Liver (tissue), 3 donors: ENCODE results near the gene ARMC9.
"Not testable (repeated sequence)": the region's sequence is repeated elsewhere in the genome, so short reads cannot be mapped to it uniquely, and the experiment has no call there.

ENCODE experiments used
- GABPA ChIP-seq, 2 donors: IDR thresholded peaks in 1 of 2; conservative IDR thresholded peaks in 1 of 2; 2 replicates each; pipeline ENCODE4 v1.6.1; 2016; ENCODE audit warnings: antibody characterized with exemption in 2 of 2, mild to moderate bottlenecking in 1 of 2, moderate library complexity in 1 of 2
- JUND ChIP-seq, 2 donors: IDR thresholded peaks; 2 replicates each; pipeline ENCODE4 v1.6.1; 2016; ENCODE audit warnings: antibody characterized with exemption in 2 of 2
- RAD21 ChIP-seq, 2 donors: IDR thresholded peaks; 2 replicates each; pipeline ENCODE4 v1.6.1; 2016; ENCODE audit warnings: antibody characterized with exemption in 2 of 2, mild to moderate bottlenecking in 2 of 2
- YY1 ChIP-seq: IDR thresholded peaks from 2 replicates; pipeline ENCODE4 v1.6.1; 2016; ENCODE audit warnings: antibody characterized with exemption, mild to moderate bottlenecking
- TF ChIP-seq, protein P1 (sequence below): fragments of 150-350 bp; IDR thresholded peaks from 2 replicates; pipeline ENCODE4 v1.5.1; 2017; ENCODE audit warnings: improper control_type of control experiment, low read depth, low read length; ENCODE audit not compliant: missing input control
- donor health status: healthy.
- donor health status: healthy.

DNA sequence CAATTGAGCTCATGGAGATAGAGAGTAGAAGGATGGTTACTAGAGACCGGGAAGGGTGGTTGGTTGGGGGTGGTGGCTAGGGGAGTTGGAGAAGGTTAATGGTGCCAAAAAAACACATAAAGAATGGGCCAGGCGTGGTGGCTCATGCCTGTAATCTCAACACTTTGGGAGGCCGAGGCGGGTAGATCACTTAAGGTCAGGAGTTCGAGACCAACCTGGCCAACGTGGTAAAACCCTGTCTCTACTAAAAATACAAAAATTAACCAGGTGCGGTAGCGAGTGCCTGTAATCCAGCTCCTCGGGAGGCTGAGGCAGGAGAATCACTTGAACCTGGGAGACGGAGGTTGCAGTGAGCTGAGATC, 150.9 kb downstream of the ARMC9 start:
- TF ChIP-seq, protein P1, sequence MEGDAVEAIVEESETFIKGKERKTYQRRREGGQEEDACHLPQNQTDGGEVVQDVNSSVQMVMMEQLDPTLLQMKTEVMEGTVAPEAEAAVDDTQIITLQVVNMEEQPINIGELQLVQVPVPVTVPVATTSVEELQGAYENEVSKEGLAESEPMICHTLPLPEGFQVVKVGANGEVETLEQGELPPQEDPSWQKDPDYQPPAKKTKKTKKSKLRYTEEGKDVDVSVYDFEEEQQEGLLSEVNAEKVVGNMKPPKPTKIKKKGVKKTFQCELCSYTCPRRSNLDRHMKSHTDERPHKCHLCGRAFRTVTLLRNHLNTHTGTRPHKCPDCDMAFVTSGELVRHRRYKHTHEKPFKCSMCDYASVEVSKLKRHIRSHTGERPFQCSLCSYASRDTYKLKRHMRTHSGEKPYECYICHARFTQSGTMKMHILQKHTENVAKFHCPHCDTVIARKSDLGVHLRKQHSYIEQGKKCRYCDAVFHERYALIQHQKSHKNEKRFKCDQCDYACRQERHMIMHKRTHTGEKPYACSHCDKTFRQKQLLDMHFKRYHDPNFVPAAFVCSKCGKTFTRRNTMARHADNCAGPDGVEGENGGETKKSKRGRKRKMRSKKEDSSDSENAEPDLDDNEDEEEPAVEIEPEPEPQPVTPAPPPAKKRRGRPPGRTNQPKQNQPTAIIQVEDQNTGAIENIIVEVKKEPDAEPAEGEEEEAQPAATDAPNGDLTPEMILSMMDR, result not testable (repeated sequence)
- TF ChIP-seq GABPA (IDR thresholded peaks at IDR 0.05 in 1 of 2, conservative IDR thresholded peaks at IDR 0.05 in 1 of 2); JUND (IDR thresholded peaks at IDR 0.05); RAD21 (IDR thresholded peaks at IDR 0.05); YY1: not testable (repeated sequence)
